RPMI7951 (cell line): ENCODE measurements around the gene PRPF6. TPM values are rescaled to one million over a fixed set of nuclear protein-coding genes. Genes with fewer than 3 reads are reported as not detected.

Experiments
- DNase-seq: peaks from one replicate; pipeline ENCODE4 v3.0.0-alpha.2; 2012; ENCODE audit warnings: low read depth
- total RNA-seq: library from RNA; depleted of rRNA; stranded (reverse); fragments of >200 nt; shearing (Covaris generic); gene quantifications from 2 replicates; pipeline ENCODE4 v1.2.3, GENCODE V29; 2014

The PRPF6 gene
- total RNA-seq, 1 experiment from 2014 or later: 68.4 TPM

GRCh38 chr20:63945031-63945658, 35.8 kb upstream of the PRPF6 start:
- DNase-seq: no peak

- DNase-seq: no peak
Measured at GRCh38 chr20:63945921-63946920, 34.7 kb upstream of the PRPF6 start.

DNA sequence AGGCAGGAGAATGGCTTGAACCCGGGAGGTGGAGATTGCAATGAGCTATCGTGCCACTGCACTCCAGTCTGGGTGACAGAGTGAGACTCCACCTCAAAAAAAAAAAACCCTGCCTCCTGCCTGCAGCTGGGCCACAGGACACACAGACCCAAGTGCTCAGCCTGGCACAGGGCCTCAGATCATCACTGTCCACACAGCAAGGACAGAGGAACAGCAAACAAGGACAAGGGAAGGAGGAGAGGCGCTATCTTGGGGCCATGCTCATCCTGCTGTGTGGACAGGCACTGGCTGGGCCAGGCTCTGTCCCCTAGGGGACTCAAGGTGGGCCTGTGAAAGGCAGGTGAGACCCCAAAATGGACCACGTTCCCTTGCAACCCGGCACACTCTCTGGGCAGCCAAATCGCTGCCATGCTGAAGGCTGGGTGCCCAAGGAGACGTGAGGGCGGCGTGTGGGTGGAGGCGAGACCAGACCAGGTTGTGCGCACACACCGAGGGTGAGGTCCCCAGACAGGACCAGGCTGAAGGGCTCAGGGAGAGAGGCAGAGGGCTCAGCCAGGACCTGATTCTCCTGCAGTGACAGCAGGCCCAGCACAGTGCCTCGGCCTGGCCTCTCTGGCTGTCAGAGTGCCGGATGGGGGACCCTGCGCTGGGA, 33.8 kb upstream of the PRPF6 start:
- no peak for DNase-seq

GRCh38 chr20:63947638-63948456, 33.1 kb upstream of the PRPF6 start:
- DNase-seq: no peak

- DNase-seq: no peak
Measured at GRCh38 chr20:63950701-63951397, 30.1 kb upstream of the PRPF6 start.

- DNase-seq: no peak
Measured at GRCh38 chr20:63951398-63952209, 29.3 kb upstream of the PRPF6 start.

DNA sequence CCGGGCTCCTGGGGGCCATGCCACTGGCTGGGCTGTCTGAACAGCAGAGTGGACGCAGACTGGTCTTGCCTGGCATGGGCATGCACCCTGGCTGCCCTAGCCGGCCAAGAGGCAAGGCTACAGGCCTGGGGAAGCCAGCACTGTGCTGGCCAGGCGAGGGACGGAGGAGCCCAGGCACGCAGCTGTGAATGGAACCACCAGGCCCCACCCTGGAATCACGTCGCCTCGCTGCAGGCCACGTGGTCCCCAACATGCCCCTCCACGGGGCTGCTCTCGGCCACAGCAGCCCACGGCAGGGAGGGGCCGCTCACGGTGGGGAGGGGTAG, 28.8 kb upstream of the PRPF6 start:
- DNase-seq: no peak

GRCh38 chr20:63952769-63953168, 28.2 kb upstream of the PRPF6 start:
- no peak for DNase-seq

DNA sequence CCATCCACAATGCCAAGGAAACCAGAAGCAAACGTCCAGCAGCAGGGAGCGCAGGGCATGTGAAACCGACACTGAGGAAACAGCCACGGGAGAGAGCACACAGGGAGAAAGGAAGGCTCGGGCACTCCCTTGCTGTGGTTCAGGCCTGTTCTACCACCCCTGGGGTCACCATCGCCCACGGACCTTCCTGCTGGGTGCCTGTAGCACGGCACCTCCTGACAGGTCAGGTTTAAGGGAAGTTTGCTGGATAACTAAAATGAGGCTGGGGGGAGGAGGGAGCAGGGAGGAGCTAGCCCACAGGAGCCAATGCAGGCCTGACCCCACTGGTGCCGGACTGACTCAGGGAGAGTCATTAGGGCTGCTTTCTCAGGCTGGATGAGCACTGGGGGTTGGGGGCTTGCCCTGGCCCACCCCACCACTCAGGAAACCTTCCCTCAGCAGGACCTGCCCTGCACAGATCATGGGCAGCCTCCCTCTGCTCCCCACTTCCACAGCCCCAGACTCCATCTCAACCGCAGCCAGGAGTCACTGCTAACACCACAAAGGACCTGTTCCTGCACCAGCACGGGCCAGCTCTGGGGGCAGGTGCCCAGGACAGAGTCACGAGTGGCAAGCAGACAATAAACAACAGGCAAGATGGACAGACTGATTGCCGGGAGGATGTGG, 27.0 kb upstream of the PRPF6 start:
- DNase-seq: no peak

- peak; percentile 54 for DNase-seq
Measured at GRCh38 chr20:63955281-63955826, 25.6 kb upstream of the PRPF6 start.

DNA sequence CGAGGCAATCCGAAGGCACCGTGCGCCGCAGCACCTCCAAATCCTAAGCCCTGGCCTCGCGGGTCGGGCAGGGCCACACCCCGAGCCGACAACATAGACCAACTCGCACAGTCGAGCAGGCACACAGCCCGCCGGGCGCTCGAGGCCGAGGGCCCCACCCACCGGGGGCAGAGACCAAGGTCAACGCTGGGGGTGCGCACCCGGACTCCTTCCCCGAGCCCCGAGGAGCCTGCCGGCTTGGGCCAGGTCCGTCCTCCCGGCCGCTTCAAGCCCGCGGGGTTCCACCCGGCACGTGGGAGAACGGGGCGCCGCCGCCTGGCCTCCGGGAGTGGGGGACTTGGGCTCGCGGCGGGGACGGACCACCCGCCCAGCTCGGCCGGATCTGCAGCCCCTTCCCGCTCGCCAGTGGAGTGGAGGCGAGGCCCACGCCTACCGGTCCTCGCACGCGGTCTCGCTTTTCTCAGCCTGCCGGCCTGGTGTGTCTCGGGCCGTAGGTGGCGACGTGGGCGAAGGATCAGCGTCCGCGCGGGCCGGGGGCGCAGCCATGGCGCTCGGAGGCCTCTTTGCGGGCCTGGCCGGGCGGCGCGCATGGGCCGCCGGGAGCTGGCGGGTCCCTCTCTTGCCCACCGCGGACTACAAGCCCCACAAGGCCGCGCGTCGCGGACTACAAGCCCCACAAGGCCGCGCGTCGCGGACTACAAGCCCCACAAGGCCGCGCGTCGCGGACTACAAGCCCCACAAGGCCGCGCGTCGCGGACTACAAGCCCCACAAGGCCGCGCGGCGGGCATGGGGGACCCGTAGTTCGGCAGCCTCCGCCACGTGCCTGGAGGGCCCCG, 24.9 kb upstream of the PRPF6 start, which contains the start of gene UCKL1:
TSS of gene UCKL1 (minus strand) at position 590 of the 837 bp plus-strand sequence. CDS start at position 546, 44 bp downstream.
- DNase-seq: peak; percentile 89

GRCh38 chr20:63956664-63957003, 24.3 kb upstream of the PRPF6 start:
- no peak for DNase-seq

DNA sequence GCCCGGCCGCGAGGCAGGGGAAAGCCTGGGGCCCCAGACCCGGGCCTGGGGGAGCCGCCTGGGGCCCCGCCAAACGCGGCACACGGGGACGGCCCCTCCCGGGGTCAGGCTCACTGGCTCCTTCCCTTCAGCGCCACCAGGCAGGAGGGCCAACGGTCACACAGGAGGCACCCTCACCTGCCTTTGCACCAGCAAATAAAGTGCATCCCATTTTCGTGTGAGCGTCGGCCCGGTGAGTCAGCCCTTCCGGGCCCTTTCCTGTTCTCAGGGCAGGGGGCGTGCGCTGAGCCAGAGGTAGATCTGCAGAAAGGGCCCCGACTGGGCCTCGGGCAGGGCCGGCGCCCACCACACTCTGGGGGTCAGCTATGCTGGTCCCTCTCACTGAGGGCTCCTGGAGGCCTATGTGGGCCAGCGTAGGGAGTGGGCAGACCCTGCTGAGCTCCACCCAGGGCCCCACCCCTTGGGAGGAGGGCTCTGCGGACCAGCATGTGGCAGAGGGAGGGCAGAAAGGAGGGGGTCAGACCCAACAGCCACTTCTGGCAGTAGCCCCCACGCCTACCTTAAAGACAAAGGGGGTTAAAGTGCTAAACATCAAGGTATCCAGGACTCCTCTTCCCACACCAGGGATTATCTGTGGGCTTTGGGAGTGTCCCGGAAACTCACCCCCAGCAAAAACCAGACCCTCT, 23.8 kb upstream of the PRPF6 start:
- peak; percentile 78 for DNase-seq

GRCh38 chr20:63957690-63958441, 23.1 kb upstream of the PRPF6 start:
- DNase-seq: no peak

- DNase-seq: no peak
Measured at GRCh38 chr20:63958471-63958870, 22.5 kb upstream of the PRPF6 start.

GRCh38 chr20:63958964-63959698, 21.8 kb upstream of the PRPF6 start:
- no peak for DNase-seq
